Adrenal gland (tissue), 12 donors: Measurements from ENCODE around the gene BRAF. TPM values are rescaled to one million over a fixed set of nuclear protein-coding genes. Genes with fewer than 3 reads are reported as not detected.
A peak's percentile ranks its signal among the peaks of the same experiment; 100 is the strongest.

ENCODE experiments used
- DNase-seq, 7 donors: peaks; one replicate each; pipeline ENCODE4 v3.0.0-alpha.2; 2019 to 2020
- H3K27ac ChIP-seq, 5 donors: fragments of 200-600 bp; sonication (generic) in 4 of 5; 1 replicate in 3 of 5; 2 replicates in 2 of 5; pipeline versions ENCODE4 v1.5.1 to v1.8.0; 2016 to 2020; ENCODE audit warnings: mild to moderate bottlenecking in 1 of 5
- H3K27me3 ChIP-seq: fragments of 200-600 bp; 2 replicates; pipeline ENCODE4 v1.8.0; 2021
- H3K36me3 ChIP-seq, 2 donors: fragments of 200-600 bp; replicated peaks in 1 of 2; 1 replicate in 1 of 2; 2 replicates in 1 of 2; pipeline versions ENCODE4 v1.5.1 to v1.8.0; 2018 to 2022
- H3K4me1 ChIP-seq, 2 donors: fragments of 200-600 bp; replicated peaks in 1 of 2; 1 replicate in 1 of 2; 2 replicates in 1 of 2; pipeline versions ENCODE4 v1.5.1 to v1.8.0; 2018 to 2021
- H3K4me3 ChIP-seq, 4 donors: fragments of 200-600 bp; sonication (generic) in 3 of 4; one replicate each; pipeline ENCODE4 v1.5.1; 2016 to 2018
- H3K9me3 ChIP-seq, 3 donors: fragments of 200-600 bp; sonication (generic) in 1 of 3; replicated peaks in 1 of 3; 1 replicate in 2 of 3; 2 replicates in 1 of 3; pipeline versions ENCODE4 v1.5.1 to v1.8.0; 2016 to 2021
- CTCF ChIP-seq, 6 experiments: fragments of 450-650 bp in 4 of 6; fragments of 200-600 bp in 2 of 6; sonication (generic) in 1 of 6; IDR thresholded peaks; 1 replicate in 5 of 6; 2 replicates in 1 of 6; pipeline versions ENCODE4 v1.5.1 to v1.8.0; 2016 to 2021; ENCODE audit warnings: antibody characterized with exemption in 6 of 6, mild to moderate bottlenecking in 2 of 6, moderate library complexity in 1 of 6
- POLR2A ChIP-seq, 2 donors: fragments of 450-650 bp; IDR thresholded peaks; one replicate each; pipeline ENCODE4 v1.6.1; 2017; ENCODE audit warnings: antibody characterized with exemption in 2 of 2, mild to moderate bottlenecking in 2 of 2, moderate library complexity in 1 of 2
- WGBS, 4 donors: extraction: QIAGEN DNeasy Blood & Tissue Kit in 2 of 4; methylation state at CpG; one replicate each; pipeline versions ENCODE4 v1.1.5 to v1.1.7; 2013 to 2017; 5-methylcytosine and 5-hydroxymethylcytosine counted together
- intact Hi-C, 2 donors: fragments of 100-400 bp; cut with DNase I; formaldehyde crosslinking; loops; one replicate each; pipeline versions ENCODE4 v1.14.1 to v1.15.0; 2022 to 2023
- polyA plus RNA-seq, 3 donors: library from polyadenylated mRNA; stranded (reverse); fragments of 200-250 nt in 2 of 3; fragments of 350-450 nt in 1 of 3; fragmentation: Illumina TruSeq in 1 of 3; extraction: RNeasy Lipid Tissue Mini Kit (QIAGEN cat#74804) in 1 of 3; gene quantifications; one replicate each; pipeline ENCODE4 v1.2.3, GENCODE V29; 2013 to 2014
- total RNA-seq, 9 donors: library from RNA; depleted of rRNA in 4 of 9; stranded (reverse); fragments of >200 nt in 4 of 9; fragments of 120-200 nt in 1 of 9; fragmentation: NEBNext Ultra II Directional in 1 of 9; extraction: Animal tissue kit (Norgen Biotek cat#: 25700) in 1 of 9; gene quantifications; one replicate each; pipeline versions ENCODE4 v1.1.0 to v1.2.4, GENCODE V29; 2013 to 2023
- donor health status: healthy with polysubstance abuse.
- donor health status: Bipolar disorder and iron deficiency.
- donor health status: DM: yes; HTN: yes; CAD: no.
- donor health status: DM: no; HTN: no; CAD: no.
- donor health status: DM: no; HTN: no; CAD: no.
- donor health status: DM: yes; HTN: yes; CAD: no.

The BRAF gene
- total and polyA plus RNA-seq, 12 donors, result 5.0 to 50.3 (median 25.5) TPM

- Histone ChIP-seq H3K4me1 (peaks cover 5% of the 10 kb centered on the region in 2 donors), H3K27me3 (no peaks in the 10 kb centered on the region), H3K36me3 (peaks cover 0 to 29% of the 10 kb centered on the region in 2 donors), H3K27ac (no peak overlapping the region), H3K9me3 (no peaks in the 10 kb centered on the region), H3K4me3 (no peak overlapping the region)
- intact Hi-C loops, result no loop called here
- TF ChIP-seq POLR2A (IDR thresholded peaks at IDR 0.05) (no peak), CTCF (IDR thresholded peaks at IDR 0.05) (no peak)
- 89 to 97% (median 92%) methylated on average over 2 of the region's 2 CpGs for WGBS, 4 donors
- no peak for DNase-seq
Observed at GRCh38 chr7:140704205-140704604, 220.5 kb downstream of the BRAF start.

DNA sequence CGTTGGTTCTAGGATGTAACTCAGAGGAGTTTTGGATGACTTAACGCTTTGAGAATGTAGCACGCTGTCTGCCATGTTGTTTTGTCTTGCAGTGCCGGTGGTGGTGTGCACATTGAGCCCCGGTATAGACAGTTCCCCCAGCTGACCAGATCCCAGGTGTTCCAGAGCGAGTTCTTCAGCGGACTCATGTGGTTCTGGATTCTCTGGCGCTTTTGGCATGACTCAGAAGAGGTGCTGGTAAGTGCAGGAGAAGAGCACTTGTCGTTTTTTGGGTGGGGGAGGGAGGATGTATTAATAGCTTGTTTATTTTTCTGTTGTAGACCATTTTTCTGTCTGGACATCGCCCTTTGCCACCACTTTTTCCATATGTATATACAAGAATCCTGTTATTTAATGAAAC, 222.0 kb downstream of the BRAF start:
- no peak overlapping the region for H3K27ac ChIP-seq
- no peaks in the 10 kb centered on the region for H3K9me3 ChIP-seq
- intact Hi-C loops, result no loop called here
- TF ChIP-seq POLR2A (IDR thresholded peaks at IDR 0.05), result no peak
- TF ChIP-seq CTCF (IDR thresholded peaks at IDR 0.05), result no peak
- no peak overlapping the region for H3K4me3 ChIP-seq
- no peak for DNase-seq
- H3K4me1 ChIP-seq, result peaks cover 7 to 16% of the 10 kb centered on the region in 2 donors
- H3K27me3 ChIP-seq, result no peaks in the 10 kb centered on the region
- 87 to 93% (median 90%) methylated on average over 10 of the region's 10 CpGs for WGBS, 4 donors
- H3K36me3 ChIP-seq, result peaks cover 0 to 29% of the 10 kb centered on the region in 2 donors

DNA sequence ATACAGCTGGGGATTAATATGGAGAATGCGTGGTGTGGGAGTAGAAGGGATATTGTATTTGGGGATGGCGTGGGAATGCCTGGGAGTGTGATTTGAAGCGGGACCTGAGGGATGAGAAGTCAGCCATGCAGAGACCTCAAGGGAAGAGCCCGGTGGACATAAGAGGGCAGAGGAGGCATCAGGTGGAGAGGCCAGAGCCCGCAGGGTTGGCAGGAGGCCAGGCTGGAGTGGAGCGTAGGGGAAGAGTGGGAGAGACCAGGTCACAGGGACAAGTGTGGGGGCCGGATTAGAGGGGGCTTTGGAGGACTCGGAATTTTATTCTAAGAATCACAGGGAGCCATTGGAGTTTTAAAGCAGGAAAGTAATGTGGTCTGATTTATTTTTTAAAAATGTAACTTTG, 226.3 kb downstream of the BRAF start:
- no peaks in the 10 kb centered on the region for H3K9me3 ChIP-seq
- H3K4me1 ChIP-seq, result peaks cover 19 to 28% of the 10 kb centered on the region in 2 donors
- 76 to 83% (median 80%) methylated on average over 8 of the region's 8 CpGs for WGBS, 4 donors
- H3K27me3 ChIP-seq, result no peaks in the 10 kb centered on the region
- no peak overlapping the region for H3K4me3 ChIP-seq
- no peak for TF ChIP-seq CTCF (IDR thresholded peaks at IDR 0.05)
- no peaks in the 10 kb centered on the region for H3K36me3 ChIP-seq
- peak in 1 of 7 donors; percentile 36 for DNase-seq
- H3K27ac ChIP-seq, result no peak overlapping the region
- intact Hi-C loops, result no loop called here

DNA sequence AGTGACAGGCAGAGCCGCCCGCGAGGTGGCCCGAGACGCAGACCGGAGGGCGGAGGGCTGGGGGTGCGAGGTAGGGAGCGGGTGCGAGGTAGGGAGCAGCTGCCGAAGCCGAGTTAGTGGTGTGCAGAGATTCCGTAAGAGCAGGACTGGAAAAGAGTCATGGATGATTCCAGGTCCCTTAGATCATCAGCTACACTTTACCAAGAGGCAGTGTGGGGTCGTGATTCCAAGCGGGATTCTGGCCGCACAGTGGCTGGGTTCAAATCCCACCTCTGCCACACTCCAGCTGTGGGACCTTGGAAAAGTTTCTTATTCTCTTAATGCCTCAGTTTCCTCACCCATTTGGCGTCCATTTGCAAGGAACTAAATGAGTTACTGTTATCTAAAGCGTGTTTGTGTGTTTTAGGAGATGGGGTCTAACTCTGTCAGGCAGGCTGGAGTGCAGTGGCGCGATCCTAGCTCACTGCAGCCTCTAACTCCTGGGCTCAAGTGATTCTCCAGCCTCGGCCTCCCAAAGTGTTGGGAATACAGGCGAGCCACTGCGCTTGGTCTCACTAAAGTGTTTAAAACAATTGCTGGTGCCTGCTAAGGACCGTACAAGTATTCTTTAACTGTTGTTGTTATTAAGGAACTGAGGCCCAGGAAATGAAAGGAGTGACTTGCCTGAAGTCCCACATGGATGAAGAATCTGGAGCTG, 227.1 kb downstream of the BRAF start:
- no peaks in the 10 kb centered on the region for H3K27me3 ChIP-seq
- no peaks in the 10 kb centered on the region for H3K36me3 ChIP-seq
- TF ChIP-seq CTCF (IDR thresholded peaks at IDR 0.05) (no peak), POLR2A (IDR thresholded peaks at IDR 0.05) (no peak)
- no peak for DNase-seq
- no peaks in the 10 kb centered on the region for H3K9me3 ChIP-seq
- H3K4me3 ChIP-seq, result peak overlapping the region; percentile 68 to 79 (median 76)
- intact Hi-C loops, result no loop called here
- H3K27ac ChIP-seq, result peak overlapping the region in 4 of 5 donors; percentile 85 to 96 (median 92)
- 27 to 33% (median 28%) methylated on average over 20 to 24 of the region's 24 CpGs for WGBS, 4 donors
- peaks cover 19 to 28% of the 10 kb centered on the region in 2 donors for H3K4me1 ChIP-seq
